Activated CD4-positive, alpha-beta T cell treated with anti-CD3 and anti-CD28 coated beads, Interleukin-2, amount 50 U/mL, for 24 hours (primary cell): ENCODE measurements around the gene GPR62.

Source experiments
- DNase-seq, 2 donors: peaks; one replicate each; pipeline ENCODE4 v3.0.0-alpha.2; 2020; ENCODE audit warnings: low read depth in 1 of 2, low spot score in 1 of 2

GPR62 gene

DNA sequence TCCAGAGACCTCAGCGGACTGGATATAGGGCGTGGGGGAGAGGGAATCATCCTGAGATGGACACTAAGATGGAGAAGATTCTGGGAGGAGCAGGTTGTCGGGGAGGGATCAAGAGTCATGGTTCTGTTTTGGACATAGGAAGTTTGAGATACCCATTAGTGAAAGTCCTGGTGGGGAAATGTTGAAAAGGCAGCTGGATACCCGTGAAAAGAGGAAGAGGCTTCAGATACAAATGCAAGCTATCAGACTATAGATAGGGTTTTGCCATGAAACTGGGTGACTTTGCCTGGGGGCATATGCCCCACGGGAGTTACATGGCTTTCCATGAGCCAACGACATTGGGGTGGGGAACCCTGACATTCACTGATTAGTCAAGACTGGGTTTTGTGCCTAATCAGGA, 1.1 kb upstream of the GPR62 start:
- no peak for DNase-seq

DNA sequence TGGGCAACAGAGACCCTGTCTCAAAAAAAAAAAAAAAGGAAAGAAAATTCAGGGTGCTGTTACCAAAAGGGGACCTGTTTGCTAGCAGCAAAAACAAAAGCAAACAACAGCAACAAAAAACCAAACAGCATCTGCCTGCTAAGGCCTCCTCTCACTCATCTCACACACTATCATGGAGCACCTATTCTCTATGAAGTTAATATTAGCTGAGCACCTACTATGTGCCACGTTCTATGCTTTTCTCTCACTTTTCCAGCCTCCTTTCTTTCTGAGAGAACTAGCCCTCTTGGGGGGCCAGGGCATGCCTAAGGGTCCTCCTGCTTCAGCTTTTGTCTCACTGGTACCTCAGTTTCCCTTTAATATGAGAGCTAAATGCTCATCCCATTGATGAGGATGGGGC, 468 bp upstream of the GPR62 start:
- no peak for DNase-seq

DNA sequence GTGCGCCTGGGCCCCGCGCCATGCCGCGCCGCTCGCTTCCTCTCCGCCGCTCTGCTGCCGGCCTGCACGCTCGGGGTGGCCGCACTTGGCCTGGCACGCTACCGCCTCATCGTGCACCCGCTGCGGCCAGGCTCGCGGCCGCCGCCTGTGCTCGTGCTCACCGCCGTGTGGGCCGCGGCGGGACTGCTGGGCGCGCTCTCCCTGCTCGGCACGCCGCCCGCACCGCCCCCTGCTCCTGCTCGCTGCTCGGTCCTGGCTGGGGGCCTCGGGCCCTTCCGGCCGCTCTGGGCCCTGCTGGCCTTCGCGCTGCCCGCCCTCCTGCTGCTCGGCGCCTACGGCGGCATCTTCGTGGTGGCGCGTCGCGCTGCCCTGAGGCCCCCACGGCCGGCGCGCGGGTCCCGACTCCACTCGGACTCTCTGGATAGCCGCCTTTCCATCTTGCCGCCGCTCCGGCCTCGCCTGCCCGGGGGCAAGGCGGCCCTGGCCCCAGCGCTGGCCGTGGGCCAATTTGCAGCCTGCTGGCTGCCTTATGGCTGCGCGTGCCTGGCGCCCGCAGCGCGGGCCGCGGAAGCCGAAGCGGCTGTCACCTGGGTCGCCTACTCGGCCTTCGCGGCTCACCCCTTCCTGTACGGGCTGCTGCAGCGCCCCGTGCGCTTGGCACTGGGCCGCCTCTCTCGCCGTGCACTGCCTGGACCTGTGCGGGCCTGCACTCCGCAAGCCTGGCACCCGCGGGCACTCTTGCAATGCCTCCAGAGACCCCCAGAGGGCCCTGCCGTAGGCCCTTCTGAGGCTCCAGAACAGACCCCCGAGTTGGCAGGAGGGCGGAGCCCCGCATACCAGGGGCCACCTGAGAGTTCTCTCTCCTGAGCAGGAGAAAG, 951 bp downstream of the GPR62 start:
- no peak for DNase-seq

DNA sequence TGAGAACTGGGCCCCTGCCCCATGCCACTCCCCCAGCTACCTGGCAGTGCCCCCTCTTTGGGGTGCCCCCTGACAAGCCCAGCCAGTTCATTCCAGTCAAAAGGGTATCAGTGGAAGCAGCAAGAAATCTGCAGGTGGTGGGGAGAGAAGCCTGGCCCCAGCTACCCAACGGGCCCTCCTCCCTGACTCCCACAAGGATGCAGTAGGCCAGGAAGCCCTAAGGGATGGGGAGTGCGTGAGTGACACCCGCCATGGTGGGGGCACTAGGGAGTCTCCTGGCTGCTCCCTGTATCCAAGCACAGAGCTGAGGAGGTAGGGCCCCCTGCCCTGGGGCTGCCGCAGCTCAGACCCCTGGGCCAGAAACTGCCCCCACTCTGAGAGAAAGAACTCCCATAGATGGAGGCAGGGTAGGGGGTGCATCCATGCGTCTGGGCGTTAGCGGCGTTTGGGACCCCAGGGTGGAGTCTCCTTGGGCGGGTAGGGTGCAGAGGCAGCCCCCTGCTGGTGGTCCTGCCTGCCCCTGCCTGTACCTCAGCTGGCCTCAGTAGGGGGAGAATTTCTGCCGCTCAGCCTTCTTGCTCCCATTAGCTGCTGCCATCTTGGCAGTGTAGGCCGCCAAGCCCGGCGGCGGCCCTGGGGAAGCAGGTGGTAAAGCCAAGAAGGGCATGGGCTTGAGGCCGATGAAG, 2.5 kb downstream of the GPR62 start:
- DNase-seq: no peak

DNA sequence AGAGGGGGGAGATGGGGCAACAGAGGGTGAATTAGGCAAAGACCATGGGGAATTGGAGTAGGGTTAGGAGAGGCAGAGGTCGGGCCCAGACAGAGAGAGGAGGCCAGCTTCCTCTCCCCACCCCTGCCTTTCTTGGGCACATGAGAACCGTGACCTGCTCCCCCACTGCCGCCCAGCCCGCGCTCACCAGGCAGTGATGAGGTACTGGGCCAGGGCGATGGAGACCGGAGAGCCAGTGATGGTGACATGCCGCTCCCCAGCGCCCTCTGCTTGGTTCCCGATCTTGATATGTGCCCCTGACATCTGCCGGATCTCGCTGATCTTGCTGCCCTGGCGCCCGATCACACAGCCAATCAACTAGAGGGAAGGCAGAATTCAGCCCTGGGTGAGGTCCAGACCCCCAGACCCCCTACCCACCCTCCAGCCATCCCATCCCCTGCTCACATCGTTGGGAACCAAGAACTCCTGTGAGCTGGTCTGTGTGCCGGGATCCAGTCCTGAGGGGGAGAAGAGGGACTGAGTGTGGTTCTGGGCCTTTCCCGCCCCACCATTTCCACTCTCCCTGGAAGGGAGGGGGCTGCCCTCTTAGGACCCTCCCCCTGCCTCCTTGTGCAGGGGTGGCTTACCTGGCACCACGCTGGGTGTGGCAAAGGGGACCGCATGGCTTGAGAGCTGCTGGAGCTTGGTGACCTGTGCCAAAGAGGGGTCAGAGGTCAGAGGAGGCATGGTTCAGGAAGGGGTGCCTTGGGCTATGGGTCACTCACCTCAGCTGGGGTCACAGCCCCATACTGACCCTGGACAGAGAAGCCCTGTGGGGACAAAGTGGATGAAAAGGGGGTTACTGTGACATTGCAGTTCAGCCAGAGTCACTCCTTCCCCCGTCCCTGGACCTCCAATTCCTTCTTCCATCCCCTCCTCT, 3.7 kb downstream of the GPR62 start:
- no peak for DNase-seq

DNA sequence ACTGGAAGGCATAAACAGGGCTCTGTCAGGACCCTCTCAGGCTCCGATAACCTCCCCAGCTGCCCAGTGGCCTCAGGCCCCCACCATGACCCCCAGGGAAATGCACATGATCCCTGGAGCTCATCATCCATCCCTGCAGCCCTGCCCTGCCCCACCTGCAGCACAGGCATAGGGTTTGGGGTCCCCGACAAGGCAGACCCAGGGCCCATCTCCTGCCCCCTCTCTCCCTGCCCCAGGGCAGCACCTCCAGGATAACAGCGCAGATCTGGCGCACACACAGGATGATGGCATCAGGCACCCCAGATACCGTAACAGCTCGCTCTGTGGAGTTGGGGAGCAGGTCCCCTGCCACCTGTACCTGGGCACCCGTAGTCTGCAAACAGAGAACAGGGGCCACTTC, 4.5 kb downstream of the GPR62 start:
- DNase-seq: no peak

DNA sequence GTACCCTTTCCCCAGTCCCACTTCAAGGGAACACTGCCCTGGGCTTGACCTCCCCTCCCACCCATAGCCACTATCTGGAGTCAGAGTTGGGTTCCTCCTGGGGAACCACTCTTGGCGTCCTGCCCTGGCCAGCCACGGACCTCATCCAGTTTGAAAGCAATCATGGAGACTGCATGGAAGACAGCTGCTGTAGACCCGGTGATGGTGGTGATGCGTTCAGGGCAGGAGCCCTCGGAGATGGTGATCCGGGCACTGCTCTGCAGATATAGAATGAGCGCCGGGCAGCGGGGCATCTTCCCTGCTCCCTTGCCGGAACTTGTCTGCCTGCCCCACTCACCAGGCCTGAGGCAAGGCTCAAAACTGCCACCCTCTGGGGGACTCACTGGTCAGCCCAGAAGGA, 5.2 kb downstream of the GPR62 start:
- no peak for DNase-seq

DNA sequence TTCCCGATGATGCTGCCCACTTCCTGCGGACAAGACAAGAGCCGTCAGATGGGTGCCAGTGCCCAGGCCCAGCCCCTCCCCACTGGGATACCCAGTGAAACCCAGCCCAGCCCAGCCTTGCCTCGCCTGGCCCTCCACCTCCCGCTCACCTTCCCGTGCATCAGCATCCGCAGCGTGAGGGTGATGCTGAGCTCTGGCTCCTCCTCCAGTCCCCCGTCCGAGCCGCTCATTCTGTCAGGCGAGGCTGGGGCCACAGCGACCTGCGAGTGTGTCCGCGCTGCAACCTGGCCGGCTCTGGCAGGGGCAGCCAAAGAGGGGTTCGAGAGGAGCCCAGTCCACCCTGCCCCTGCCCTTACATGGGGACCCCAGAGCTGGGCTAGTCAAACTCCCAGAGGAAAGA, 5.8 kb downstream of the GPR62 start:
- no peak for DNase-seq

DNA sequence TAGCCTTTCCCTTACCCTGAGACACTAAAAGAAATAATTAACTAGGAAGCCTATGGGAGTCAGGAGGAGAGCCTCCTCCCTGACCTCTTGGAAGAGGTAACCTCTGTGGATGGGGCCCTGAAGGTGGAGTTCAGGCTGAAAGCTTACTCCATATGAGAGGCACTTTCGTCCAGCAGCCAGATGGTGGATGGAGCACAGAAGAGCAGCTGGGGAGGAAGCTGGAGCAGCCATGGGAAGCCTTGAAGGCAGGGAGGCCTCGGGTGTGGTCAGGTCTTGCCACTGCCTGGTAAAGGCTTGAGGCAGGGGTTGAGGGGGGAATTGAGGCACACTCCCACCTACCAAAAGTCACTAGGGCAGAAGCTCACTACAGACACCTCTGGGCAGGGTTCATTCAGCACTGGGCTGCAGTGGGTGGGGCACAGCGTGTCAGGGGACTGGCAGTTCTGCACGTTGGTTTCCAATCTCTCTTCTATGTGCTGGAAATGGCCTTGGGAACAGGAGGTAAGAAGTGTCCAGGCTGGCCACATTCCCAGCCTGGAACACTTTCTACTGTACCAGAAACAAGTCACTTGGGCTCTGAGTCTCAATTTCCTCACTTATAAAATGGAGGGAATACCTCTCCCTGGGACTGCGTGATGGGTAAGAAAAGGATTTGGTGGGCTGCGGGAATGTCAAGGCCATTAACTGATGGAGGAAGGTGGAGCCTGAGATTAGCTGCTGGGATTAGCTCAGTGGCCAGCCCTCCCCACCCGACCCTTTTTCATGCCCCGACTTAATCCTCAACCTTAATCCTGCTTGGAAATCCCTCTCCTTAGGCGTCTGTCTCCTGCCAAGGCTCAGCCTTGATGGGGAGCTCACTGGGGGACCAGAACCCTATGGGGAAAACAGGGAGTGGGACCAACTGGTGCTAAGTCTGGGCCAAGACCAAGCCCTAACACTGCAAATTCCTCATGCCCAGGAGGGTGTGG, 6.7 kb downstream of the GPR62 start:
- no peak for DNase-seq

DNA sequence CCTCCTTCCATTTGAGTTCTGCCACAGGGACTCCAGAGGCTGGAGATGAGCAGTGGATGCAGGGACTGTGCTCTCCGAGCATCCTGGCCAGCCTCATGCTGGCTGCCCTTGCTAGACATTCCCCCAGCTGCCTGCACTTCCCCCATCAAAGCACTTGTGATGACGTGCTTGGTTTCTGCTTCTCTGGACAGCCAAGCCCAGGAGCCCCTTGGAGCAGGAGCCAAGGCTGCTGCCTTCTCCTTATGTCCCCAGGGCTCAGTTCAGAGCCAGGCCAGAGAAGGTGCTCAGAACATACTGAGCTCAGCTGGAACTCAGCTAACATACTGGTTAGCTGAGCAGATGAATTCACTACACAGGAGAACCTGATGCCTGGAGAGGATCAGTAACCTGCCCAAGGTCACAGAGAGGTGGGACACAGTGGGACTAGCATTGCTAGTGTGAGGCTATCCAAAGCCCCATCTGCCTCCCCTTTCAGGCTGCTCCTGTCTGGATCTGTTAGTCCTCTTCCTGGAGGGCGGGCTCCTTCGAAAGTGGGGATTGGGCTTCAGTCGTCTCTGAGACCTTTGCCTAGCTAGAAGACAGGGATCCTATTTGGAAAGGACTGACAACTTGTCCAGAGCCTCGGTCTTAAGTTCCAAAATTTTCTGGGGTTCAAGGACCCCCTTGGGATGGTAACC, 7.8 kb downstream of the GPR62 start:
- no peak for DNase-seq

DNA sequence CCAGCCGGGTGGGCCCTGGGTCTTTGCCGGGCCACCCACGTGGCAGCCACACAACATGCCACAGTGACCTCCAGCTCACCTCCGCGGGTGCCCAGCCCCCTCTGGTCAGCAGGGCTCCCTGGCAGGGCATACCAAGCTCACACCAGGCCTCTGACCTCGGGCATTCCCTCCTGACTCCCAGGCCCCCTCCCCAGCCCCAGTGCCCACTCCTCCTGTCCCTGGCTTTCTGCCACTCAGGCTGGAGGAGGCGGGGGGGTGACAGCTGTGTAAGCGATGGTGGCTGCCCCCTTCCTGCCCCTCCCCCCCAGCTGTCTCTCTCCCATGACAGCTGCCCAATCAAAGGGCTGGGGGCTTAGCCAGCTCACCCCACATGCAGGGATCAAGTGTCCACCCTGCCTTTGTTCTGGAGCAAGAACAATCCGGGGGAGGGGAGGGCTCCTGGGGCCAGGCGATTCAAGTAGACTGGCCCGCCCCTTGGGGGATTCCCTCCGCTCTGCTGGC, 8.8 kb downstream of the GPR62 start:
- DNase-seq: no peak

DNA sequence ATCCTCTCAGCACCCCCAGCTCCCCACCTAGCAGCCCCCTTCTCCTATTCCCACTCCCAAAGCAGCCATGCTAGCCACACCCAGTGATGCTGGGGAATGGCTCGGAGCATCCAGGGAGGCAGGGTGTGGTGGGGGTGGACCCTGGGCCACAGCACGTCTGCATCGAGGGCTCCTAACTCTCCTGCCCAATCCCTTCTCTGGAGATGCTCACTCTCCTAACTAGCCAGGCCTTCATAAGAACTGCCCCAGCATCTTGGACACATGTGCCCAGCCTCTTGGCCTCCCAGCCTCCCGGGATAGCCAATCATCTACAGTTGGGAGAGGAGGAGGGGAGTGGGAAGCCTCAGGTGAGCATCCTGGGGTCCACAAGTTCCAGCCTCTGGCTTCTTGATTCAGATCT, 9.3 kb downstream of the GPR62 start:
- DNase-seq: no peak

DNA sequence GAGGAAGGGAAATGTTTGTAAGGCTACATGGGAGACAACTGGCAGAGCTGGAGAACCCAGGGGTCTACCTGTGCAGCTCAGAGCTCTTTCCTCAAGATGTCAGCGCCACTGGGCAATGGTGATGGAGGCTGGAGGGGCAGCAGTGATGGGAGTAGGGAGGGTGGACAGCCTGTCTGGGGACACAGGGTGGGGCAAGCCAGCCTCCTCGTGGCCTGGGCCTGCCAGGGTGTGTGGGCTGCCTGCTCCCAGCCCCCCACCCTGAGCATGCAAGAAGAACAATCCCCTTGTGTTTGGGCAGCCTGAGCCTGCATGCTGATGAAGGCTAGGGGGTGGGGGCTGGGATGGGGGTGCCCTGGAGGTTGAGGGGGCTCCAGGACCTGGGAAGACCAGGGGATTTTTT, 10.8 kb downstream of the GPR62 start:
- no peak for DNase-seq

DNA sequence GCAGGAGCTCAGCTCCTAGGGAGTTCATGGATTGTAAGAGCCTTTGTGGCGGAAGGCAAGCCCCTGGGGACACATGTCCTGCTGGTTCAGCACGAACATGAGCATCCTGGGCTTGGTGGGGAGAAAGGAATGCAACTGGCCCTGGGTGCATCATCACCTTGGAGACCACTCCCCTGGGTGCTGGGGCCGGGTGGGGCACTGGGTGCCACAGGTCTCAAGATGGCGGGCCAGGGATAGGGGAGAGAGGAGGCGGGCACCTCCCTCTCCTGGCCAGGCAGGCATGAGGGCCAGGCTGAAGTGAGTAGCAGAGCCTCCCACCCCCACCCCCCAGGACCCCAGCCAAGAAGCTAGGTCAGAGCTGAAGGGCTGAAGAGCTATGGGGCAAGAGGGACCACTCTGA, 11.3 kb downstream of the GPR62 start:
- no peak for DNase-seq

DNA sequence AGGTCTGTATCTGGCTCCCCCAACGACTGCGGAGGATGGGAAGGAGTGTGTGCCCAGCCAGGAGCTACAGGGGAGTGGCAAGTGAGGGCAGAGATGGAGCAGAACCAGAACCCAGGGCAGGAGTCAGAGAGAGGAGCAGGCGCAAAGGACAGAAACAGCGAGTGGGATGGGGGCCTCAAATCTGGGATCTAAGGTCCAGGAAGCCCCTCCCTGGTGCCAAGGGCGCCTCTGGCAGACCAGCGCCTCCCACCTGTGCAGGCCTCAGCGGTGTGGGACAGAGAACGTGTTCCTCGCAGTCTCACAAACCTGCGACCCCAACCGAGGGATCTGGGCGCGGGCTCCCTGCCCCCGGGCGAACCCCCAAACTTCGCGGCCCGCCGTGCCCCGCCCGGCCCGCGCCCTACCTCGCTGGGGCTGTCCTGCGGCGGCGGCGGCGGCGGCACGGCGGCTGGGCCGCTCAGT, 11.8 kb downstream of the GPR62 start:
- no peak for DNase-seq

DNA sequence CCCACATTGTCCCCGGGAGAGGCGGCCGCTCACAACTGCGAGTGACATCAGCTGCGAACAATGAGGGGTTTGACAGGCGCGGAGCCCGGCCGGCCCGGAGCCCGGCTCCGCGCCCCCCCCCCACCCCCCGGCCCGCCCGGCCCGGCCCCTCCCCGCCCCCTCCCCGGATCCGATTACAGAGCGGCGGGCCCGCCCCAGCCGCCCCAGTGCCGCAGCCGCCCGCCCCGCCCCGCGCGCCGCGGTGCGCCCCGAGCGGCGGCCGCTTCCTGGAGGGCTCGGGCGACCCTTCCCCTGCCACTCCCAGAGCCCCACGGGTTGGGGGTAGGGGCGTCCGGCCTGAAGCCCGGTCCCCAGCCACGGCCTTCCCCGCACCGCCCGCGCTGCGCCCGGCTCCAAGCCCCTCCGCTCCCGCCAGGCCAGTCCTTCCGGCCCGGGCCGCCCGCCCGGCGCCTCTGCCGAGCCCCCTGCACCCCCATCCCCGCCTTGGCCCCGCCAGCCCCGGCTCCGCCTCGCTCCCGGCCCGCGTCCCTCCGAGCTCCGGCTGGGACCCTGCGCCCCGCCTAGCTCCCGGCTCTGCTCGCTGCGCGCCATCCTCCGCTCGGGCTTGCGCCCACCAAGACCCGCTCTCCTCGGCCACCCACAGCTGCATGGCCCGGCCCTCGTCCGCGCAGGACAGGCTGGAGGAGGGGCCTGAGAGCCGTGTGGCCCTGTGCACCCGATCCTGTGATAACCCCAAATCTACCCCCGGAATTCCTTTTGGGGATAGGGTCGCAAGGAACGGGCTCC, 12.4 kb downstream of the GPR62 start, which contains the start of gene PCBP4:
Gene PCBP4, minus strand, starts transcription at position 71 of the 786 bp plus-strand sequence. CDS start 6,214 bp downstream, outside the sequence.
- DNase-seq: no peak

DNA sequence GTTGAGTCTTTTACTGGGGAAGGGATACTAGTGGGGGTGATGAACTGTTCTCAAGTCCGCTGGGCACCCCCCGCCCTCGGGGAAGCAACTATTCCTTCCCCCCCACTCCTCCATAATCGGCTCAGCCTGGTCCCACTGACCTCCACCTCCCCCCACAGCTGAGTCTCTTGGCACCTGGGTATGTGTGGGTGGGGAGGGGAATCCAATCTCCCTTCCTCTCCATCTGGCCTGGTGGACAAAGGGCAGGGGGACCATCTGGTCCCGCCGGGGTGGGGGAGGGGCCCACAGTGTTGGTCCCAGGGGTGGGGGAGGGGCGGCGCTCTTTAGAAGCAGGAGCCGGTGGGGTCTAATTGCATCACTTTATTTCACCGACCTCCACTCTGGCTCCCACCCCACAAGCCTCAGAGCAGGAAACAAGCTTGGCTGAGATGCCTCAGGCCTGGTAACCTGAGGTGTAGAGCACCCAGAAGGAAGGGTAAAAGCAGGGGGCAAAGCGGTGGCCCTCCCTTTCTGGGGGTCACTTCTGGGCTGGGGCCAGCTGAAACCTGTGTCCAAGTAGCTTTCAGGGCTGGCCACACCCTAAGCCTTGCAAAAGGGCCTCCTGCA, 13.1 kb downstream of the GPR62 start:
- no peak for DNase-seq
